Neural cell (in vitro differentiated cells): Measurements from ENCODE around the gene RTL1. TPM values are rescaled to one million over a fixed set of nuclear protein-coding genes. Genes with fewer than 3 reads are reported as not detected.

Experiments
- H2AFZ ChIP-seq: fragments of 200-600, 300-800 bp; sonication (generic), shearing (Covaris generic); 2 replicates; pipeline ENCODE4 v1.6.0; 2014; ENCODE audit warnings: low read depth, mild to moderate bottlenecking, antibody characterized with exemption, low read length, moderate library complexity
- H3F3A ChIP-seq: fragments of 200-600 bp; shearing (Covaris generic); 2 replicates; pipeline ENCODE4 v1.6.1; 2016; ENCODE audit warnings: mild to moderate bottlenecking, moderate library complexity, mixed read lengths, antibody characterized with exemption, low read length; ENCODE audit not compliant: insufficient read depth, poor library complexity, severe bottlenecking
- H3K27ac ChIP-seq: fragments of 200-600, 300-800 bp; sonication (generic), shearing (Covaris generic); 2 replicates; pipeline ENCODE4 v1.5.1; 2014; ENCODE audit warnings: mild to moderate bottlenecking, low read length, moderate library complexity
- H3K27me3 ChIP-seq: fragments of 300-800, 200-600 bp; sonication (generic), shearing (Covaris generic); 2 replicates; pipeline ENCODE4 v1.6.0; 2014; ENCODE audit warnings: mild to moderate bottlenecking, low read depth, low read length, moderate library complexity; ENCODE audit not compliant: insufficient read depth
- H3K36me3 ChIP-seq: fragments of 300-800, 200-600 bp; sonication (generic), shearing (Covaris generic); 2 replicates; pipeline ENCODE4 v1.5.1; 2014; ENCODE audit warnings: mild to moderate bottlenecking, antibody characterized with exemption, low read length, moderate library complexity; ENCODE audit not compliant: insufficient read depth
- H3K4me2 ChIP-seq: fragments of 300-800, 200-600 bp; sonication (generic), shearing (Covaris generic); 2 replicates; pipeline ENCODE4 v1.6.0; 2014; ENCODE audit warnings: mild to moderate bottlenecking, low read length
- H3K4me3 ChIP-seq: fragments of 300-800, 200-600 bp; sonication (generic), shearing (Covaris generic); 2 replicates; pipeline ENCODE4 v1.5.1; 2014; ENCODE audit warnings: mild to moderate bottlenecking, low read length, moderate library complexity
- H3K79me2 ChIP-seq: fragments of 200-600 bp; shearing (Covaris generic); replicated peaks from 2 replicates; pipeline ENCODE4 v1.6.0; 2014; ENCODE audit warnings: mild to moderate bottlenecking, low read length, moderate library complexity; ENCODE audit not compliant: insufficient read depth
- H3K9ac ChIP-seq: fragments of 300-800, 200-600 bp; sonication (generic), shearing (Covaris generic); 2 replicates; pipeline ENCODE4 v1.6.1; 2016; ENCODE audit warnings: mild to moderate bottlenecking, low read length, mixed read lengths
- H3K9me2 ChIP-seq: fragments of 200-600 bp; shearing (Covaris generic); 2 replicates; pipeline ENCODE4 v1.6.1; 2016; ENCODE audit warnings: mild to moderate bottlenecking, low read length, mixed read lengths; ENCODE audit not compliant: insufficient read depth
- H3K9me3 ChIP-seq: fragments of 200-600, 300-800 bp; sonication (generic), shearing (Covaris generic); 2 replicates; pipeline ENCODE4 v1.6.1; 2016; ENCODE audit warnings: mild to moderate bottlenecking, mixed run types, low read length, moderate library complexity, mixed read lengths
- H4K20me1 ChIP-seq: fragments of 200-600 bp; shearing (Covaris generic); 2 replicates; pipeline ENCODE4 v1.6.1; 2016; ENCODE audit warnings: mild to moderate bottlenecking, mixed run types; ENCODE audit not compliant: insufficient read depth
- CTCF ChIP-seq: fragments of 450-650 bp; IDR thresholded peaks from 2 replicates; pipeline ENCODE4 v1.5.1; 2014; ENCODE audit warnings: antibody characterized with exemption, mild to moderate bottlenecking, moderate library complexity; ENCODE audit not compliant: poor library complexity, severe bottlenecking
- EP300 ChIP-seq: fragments of 450-650 bp; conservative IDR thresholded peaks from 2 replicates; pipeline ENCODE4 v1.6.1; 2014; ENCODE audit warnings: antibody characterized with exemption, mild to moderate bottlenecking, moderate library complexity; ENCODE audit not compliant: poor library complexity, severe bottlenecking
- EZH2 ChIP-seq: fragments of 200-600, 300-800 bp; shearing (Covaris generic), sonication (generic); IDR thresholded peaks from 2 replicates; pipeline ENCODE4 v1.6.1; 2014; ENCODE audit warnings: antibody characterized with exemption, low read length, borderline replicate concordance, mild to moderate bottlenecking; ENCODE audit not compliant: insufficient read depth, poor library complexity, severe bottlenecking
- MXI1 ChIP-seq: fragments of 450-650 bp; conservative IDR thresholded peaks from 2 replicates; pipeline ENCODE4 v1.6.1; 2014; ENCODE audit warnings: antibody characterized with exemption, mild to moderate bottlenecking; ENCODE audit not compliant: poor library complexity, severe bottlenecking
- POLR2AphosphoS5 ChIP-seq: IDR thresholded peaks from 2 replicates; pipeline ENCODE4 v1.6.1; 2012
- RAD21 ChIP-seq: fragments of 450-650 bp; conservative IDR thresholded peaks from 2 replicates; pipeline ENCODE4 v1.6.1; 2014; ENCODE audit warnings: antibody characterized with exemption, mild to moderate bottlenecking, moderate library complexity
- REST ChIP-seq: IDR thresholded peaks from 2 replicates; pipeline ENCODE4 v1.6.1; 2012; ENCODE audit warnings: borderline replicate concordance
- SMC3 ChIP-seq: fragments of 450-650 bp; conservative IDR thresholded peaks from 2 replicates; pipeline ENCODE4 v1.6.1; 2014; ENCODE audit warnings: antibody characterized with exemption, mild to moderate bottlenecking, moderate library complexity; ENCODE audit not compliant: poor library complexity
- TAF1 ChIP-seq: IDR thresholded peaks from 2 replicates; pipeline ENCODE4 v1.6.1; 2012; ENCODE audit warnings: low read depth
- polyA plus RNA-seq: library from polyadenylated mRNA; depleted of rRNA; stranded (reverse); fragments of >200 nt; gene quantifications from 2 replicates; pipeline ENCODE4 v1.2.3, GENCODE V29; 2014

The RTL1 gene
- polyA plus RNA-seq, 1 donor from 2014 or later = not detected

- Histone ChIP-seq H3K4me2 (no peak overlapping the region), H3K9ac (no peak overlapping the region), H3K27me3 (no peaks in the 10 kb centered on the region), H3K9me3 (no peaks in the 10 kb centered on the region), H3K4me3 (no peak overlapping the region), H4K20me1 (no peaks in the 10 kb centered on the region), H3F3A (peaks cover 3% of the 10 kb centered on the region), H3K9me2 (no peaks in the 10 kb centered on the region), H3K79me2 (no peaks in the 10 kb centered on the region), H3K36me3 (no peaks in the 10 kb centered on the region), H3K27ac (no peak overlapping the region), H2AFZ (no peak overlapping the region)
- TF ChIP-seq RAD21 (no peak), POLR2AphosphoS5 (no peak), TAF1 (no peak), CTCF (no peak)
Observed at GRCh38 chr14:100862277-100862676, 41.2 kb downstream of the RTL1 start.

- no peak for TF ChIP-seq SMC3
- TF ChIP-seq REST = no peak
- TF ChIP-seq EP300 = no peak
- no peak for TF ChIP-seq RAD21
- TF ChIP-seq TAF1 = no peak
- TF ChIP-seq EZH2 = no peak
- H3K4me2 ChIP-seq = no peak overlapping the region
- H3K79me2 ChIP-seq = no peaks in the 10 kb centered on the region
- no peak overlapping the region for H3K9ac ChIP-seq
- no peaks in the 10 kb centered on the region for H3K27me3 ChIP-seq
- H3F3A ChIP-seq = peaks cover 3% of the 10 kb centered on the region
- no peak overlapping the region for H3K4me3 ChIP-seq
- no peaks in the 10 kb centered on the region for H3K36me3 ChIP-seq
- no peaks in the 10 kb centered on the region for H3K9me3 ChIP-seq
- H4K20me1 ChIP-seq = no peaks in the 10 kb centered on the region
- H3K9me2 ChIP-seq = no peaks in the 10 kb centered on the region
- no peak overlapping the region for H3K27ac ChIP-seq
- H2AFZ ChIP-seq = no peak overlapping the region
Observed at GRCh38 chr14:100861937-100862247, 41.6 kb downstream of the RTL1 start.

- H2AFZ ChIP-seq = no peak overlapping the region
- peaks cover 3% of the 10 kb centered on the region for H3F3A ChIP-seq
- no peak overlapping the region for H3K27ac ChIP-seq
- TF ChIP-seq MXI1 (no peak), SMC3 (no peak), EP300 (no peak), REST (no peak), EZH2 (no peak), TAF1 (no peak), POLR2AphosphoS5 (no peak), CTCF (no peak), RAD21 (no peak)
- no peaks in the 10 kb centered on the region for H3K9me2 ChIP-seq
- H3K79me2 ChIP-seq = no peaks in the 10 kb centered on the region
- no peak overlapping the region for H3K4me2 ChIP-seq
- H4K20me1 ChIP-seq = no peaks in the 10 kb centered on the region
- H3K9ac ChIP-seq = no peak overlapping the region
- H3K27me3 ChIP-seq = no peaks in the 10 kb centered on the region
- H3K9me3 ChIP-seq = no peaks in the 10 kb centered on the region
- no peak overlapping the region for H3K4me3 ChIP-seq
- no peaks in the 10 kb centered on the region for H3K36me3 ChIP-seq
Observed at GRCh38 chr14:100861188-100861936, 42.2 kb downstream of the RTL1 start.
